SW480 (cell line): ENCODE data around the gene DRAM1.
"Not testable (repeated sequence)": the region's sequence is repeated elsewhere in the genome, so short reads cannot be mapped to it uniquely, and the experiment has no call there.

ENCODE experiments used
- DNase-seq: peaks from one replicate; pipeline ENCODE4 v3.0.0-alpha.2; 2016; ENCODE audit warnings: low spot score

DRAM1 gene

GRCh38 chr12:101906226-101906625 is 28.8 kb downstream of the DRAM1 start:
- DNase-seq = no peak

GRCh38 chr12:101908395-101908794 is 31.0 kb downstream of the DRAM1 start:
- no peak for DNase-seq

- DNase-seq = no peak
Observed at GRCh38 chr12:101909646-101910045, 32.3 kb downstream of the DRAM1 start.

GRCh38 chr12:101915841-101916240 is 38.5 kb downstream of the DRAM1 start:
- DNase-seq = no peak

GRCh38 chr12:101918805-101919204 is 41.4 kb downstream of the DRAM1 start:
- DNase-seq = not testable (repeated sequence)

- no peak for DNase-seq
Observed at GRCh38 chr12:101919447-101919846, 42.1 kb downstream of the DRAM1 start.

- DNase-seq = no peak
Observed at GRCh38 chr12:101920906-101921305, 43.5 kb downstream of the DRAM1 start.

GRCh38 chr12:101923045-101923718 is 45.8 kb downstream of the DRAM1 start:
- no peak for DNase-seq

GRCh38 chr12:101924618-101925017 is 47.2 kb downstream of the DRAM1 start:
- DNase-seq = peak; percentile 13

GRCh38 chr12:101925361-101925760 is 48.0 kb downstream of the DRAM1 start:
- DNase-seq = no peak

- no peak for DNase-seq
Observed at GRCh38 chr12:101925935-101926334, 48.6 kb downstream of the DRAM1 start.

- no peak for DNase-seq
Observed at GRCh38 chr12:101927036-101927435, 49.7 kb downstream of the DRAM1 start.

- no peak for DNase-seq
Observed at GRCh38 chr12:101927999-101928398, 50.6 kb downstream of the DRAM1 start.

- DNase-seq = no peak
Observed at GRCh38 chr12:101928556-101928955, 51.2 kb downstream of the DRAM1 start.

- no peak for DNase-seq
Observed at GRCh38 chr12:101929365-101930041, 52.1 kb downstream of the DRAM1 start.

- no peak for DNase-seq
Observed at GRCh38 chr12:101931498-101932326, 54.3 kb downstream of the DRAM1 start.

- no peak for DNase-seq
Observed at GRCh38 chr12:101933866-101934514, 56.6 kb downstream of the DRAM1 start.

- no peak for DNase-seq
Observed at GRCh38 chr12:101935890-101936746, 58.7 kb downstream of the DRAM1 start.

- DNase-seq = no peak
Observed at GRCh38 chr12:101939306-101939705, 61.9 kb downstream of the DRAM1 start.

GRCh38 chr12:101939856-101940265 is 62.5 kb downstream of the DRAM1 start:
- DNase-seq = peak; percentile 63

- no peak for DNase-seq
Observed at GRCh38 chr12:101940400-101940950, 63.1 kb downstream of the DRAM1 start.
